HG03064 (cell line): ENCODE measurements around the gene NOL6.
"Not testable (repeated sequence)": the region's sequence is repeated elsewhere in the genome, so short reads cannot be mapped to it uniquely, and the experiment has no call there.

Source experiments
- ATAC-seq: cut with Tn5 transposase; IDR thresholded peaks from one replicate; pipeline ENCODE4 v1.9.1; 2021; ENCODE audit warnings: low read depth; ENCODE audit not compliant: unreplicated experiment

The NOL6 gene, protein sequence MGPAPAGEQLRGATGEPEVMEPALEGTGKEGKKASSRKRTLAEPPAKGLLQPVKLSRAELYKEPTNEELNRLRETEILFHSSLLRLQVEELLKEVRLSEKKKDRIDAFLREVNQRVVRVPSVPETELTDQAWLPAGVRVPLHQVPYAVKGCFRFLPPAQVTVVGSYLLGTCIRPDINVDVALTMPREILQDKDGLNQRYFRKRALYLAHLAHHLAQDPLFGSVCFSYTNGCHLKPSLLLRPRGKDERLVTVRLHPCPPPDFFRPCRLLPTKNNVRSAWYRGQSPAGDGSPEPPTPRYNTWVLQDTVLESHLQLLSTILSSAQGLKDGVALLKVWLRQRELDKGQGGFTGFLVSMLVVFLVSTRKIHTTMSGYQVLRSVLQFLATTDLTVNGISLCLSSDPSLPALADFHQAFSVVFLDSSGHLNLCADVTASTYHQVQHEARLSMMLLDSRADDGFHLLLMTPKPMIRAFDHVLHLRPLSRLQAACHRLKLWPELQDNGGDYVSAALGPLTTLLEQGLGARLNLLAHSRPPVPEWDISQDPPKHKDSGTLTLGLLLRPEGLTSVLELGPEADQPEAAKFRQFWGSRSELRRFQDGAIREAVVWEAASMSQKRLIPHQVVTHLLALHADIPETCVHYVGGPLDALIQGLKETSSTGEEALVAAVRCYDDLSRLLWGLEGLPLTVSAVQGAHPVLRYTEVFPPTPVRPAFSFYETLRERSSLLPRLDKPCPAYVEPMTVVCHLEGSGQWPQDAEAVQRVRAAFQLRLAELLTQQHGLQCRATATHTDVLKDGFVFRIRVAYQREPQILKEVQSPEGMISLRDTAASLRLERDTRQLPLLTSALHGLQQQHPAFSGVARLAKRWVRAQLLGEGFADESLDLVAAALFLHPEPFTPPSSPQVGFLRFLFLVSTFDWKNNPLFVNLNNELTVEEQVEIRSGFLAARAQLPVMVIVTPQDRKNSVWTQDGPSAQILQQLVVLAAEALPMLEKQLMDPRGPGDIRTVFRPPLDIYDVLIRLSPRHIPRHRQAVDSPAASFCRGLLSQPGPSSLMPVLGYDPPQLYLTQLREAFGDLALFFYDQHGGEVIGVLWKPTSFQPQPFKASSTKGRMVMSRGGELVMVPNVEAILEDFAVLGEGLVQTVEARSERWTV

DNA sequence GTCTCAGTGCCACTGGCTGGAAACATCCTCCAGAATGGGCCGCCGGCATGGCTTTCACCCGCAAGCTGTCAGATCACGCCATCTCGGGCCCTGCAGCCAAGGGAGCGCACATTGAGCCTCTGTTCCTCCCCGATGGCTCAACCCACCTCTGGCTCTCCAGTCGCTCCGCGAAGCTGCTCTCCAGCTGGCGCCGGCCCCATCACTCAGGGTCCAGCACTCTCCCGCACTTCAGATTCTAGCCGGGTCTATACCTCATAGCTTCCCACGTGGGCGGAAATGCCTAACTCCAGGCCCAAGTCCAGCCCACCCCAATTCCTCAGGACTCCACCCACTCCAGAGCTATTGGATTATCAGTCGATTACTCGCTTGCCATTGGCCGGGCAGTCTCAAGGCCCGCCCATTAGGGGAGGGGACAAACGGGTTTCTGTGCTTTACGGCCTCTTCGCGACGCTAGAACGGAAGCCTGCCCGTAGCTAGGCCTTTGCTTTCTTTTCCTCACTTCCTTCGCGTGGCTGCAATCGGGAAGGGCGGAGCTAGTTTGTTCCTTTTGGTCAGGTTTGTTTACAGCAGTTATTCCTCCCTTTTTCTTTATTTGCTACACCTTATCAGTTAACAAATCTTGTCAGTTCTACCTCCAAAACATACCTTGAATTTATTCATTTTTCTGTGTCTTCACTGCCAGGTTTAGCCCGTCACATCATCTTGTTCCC lies at the start of gene NOL6:
Gene NOL6 (minus strand): TSS at position 282 of the 710 bp plus-strand sequence. CDS start 82 bp downstream, at position 200.
- ATAC-seq, result peak; percentile 94

DNA sequence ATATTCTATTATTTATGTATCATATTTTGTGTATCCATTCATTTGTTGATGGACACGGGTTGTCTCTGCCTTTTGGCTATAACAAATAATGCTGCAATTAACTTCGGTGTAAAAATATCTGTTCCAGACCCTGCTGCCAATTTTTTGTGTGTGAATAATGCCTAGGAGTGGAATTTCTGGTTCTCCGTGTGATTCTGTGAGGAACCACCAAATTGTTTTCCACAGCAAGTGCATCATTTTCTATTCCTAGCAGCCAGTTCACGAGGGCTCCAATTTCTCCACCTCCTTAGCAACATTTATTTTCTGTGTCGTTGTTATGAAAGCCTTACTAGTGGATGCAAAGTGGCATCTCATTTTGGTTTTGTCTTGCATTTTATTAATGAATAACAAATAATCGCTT lies 48.1 kb upstream of the NOL6 start:
- not testable (repeated sequence) for ATAC-seq

DNA sequence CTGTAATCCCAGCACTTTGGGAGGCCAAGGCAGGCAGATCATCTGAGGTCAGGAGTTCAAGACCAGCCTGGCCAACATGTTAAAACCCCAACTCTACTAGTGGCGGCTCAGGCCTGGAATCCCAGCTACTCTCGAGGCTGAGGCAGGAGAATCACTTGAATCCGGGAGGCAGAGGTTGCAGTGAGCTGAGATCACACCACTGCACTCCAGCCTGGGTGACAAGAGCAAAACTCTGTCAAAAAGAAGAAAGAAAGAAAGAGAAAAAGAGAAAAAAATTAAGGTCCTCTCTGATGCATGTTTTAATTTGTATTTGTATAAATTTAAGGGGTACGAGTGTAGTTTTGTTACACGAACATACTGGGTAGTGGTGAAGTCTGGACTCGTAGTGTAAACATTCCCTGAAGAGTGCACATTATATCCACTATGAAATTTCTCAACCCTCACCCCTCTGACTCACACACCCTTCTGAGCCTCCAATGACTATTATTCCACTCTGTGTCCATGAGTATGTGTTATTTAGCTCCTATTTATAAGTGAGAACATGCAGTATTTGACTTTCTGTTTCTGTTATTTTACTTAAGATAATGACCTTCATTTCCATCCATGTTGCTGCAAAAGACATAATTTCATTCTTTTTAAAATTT lies 44.3 kb upstream of the NOL6 start:
- not testable (repeated sequence) for ATAC-seq

DNA sequence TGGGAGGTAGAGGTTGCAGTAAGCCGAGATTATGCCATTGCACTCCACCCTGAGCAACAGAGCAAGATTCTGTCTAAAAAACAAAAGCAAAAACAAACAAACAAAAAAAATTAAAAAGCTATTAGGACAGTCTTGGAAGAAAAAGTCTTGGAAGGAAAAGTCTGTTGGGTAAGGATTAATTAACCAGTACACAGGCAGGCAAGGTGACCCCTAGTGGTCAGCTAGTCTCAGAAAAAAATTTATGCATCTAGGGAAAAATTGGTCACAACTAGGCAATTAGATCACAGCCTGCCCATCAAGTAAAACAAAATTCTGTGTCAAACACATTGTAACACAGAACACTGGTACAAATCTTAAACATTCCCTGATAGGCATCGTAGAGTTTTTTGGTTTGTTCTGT lies 43.6 kb upstream of the NOL6 start:
- ATAC-seq, result no peak

DNA sequence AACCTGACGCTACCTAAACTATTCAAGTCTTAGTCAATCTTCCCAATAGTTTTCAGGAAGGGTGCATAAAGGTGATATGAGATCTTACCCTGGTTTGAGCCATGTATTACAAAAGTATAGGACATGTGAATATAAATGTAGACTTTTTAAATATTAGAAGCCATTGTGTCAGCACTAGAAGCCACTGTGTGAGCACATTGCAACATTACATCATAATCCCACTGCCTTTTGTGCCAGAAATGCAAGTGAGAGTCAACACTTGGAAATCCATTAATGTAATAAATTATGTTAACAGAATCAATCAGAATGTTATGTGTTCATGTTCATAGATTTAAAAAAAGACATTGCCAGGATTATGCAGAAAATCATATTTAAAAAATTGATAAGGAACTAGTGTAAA lies 42.7 kb upstream of the NOL6 start:
- ATAC-seq, result not testable (repeated sequence)

DNA sequence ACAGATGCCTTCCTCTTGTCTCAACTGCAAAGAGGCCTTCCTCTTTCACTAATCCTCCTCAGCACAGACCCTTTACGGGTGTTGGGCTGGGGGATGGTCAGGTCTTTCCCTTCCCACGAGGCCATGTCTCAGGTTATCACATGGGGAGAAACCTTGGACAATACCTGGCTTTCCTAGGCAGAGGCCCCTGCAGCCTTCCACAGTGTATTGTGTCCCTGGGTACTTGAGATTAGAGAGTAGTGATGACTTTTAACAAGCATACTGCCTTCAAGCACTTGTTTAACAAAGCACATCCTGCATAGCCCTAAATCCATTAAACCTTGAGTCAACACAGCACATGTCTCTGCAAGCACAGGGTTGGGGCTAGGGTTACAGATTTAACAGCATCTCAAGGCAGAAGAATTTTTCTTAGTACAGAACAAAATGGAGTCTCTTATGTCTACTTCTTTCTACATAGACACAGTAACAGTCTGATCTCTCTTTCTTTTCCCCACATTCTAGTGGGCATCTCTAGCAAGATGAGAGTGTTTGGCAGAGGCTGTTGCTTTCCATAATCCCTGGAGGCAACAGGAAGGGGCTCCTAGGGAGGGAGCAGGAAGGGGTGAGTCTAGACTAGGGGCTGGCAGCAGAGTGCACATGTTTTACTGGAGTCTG lies 41.7 kb upstream of the NOL6 start:
- ATAC-seq, result not testable (repeated sequence)

DNA sequence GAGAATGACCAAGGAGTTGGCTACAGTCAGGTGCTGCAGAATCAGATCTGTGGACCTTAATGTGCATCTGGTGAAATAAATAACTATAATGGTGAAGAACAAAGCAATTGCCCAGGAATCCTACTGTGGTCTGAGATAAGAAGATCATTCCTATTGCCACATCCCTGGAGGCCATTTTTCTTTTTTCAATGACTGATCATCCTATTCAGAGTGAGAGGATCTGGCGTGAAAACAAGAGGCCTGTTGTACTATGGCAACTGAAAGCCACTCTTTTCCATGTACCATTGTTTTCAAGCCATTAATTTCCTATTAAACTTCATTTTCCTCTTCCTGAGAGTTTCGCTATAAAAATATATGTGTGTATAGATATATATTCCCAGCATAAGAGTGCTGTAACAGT lies 38.8 kb upstream of the NOL6 start:
- not testable (repeated sequence) for ATAC-seq

DNA sequence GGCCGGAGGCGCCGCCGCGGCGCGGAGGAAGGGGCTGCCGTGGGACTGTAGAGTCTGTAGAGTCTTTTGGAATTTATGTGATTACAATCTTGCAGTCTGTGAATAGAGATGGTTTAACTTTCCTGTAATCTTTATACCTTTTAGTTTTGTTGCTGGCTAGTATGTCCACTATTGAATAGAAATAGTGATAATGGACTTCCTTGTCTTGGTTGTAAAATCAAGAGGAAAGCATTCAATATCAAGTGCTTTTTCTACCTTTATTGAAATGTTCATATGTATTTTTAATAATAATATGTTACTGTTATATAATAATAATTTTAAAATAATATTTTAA lies 37.4 kb upstream of the NOL6 start:
- ATAC-seq, result not testable (repeated sequence)

DNA sequence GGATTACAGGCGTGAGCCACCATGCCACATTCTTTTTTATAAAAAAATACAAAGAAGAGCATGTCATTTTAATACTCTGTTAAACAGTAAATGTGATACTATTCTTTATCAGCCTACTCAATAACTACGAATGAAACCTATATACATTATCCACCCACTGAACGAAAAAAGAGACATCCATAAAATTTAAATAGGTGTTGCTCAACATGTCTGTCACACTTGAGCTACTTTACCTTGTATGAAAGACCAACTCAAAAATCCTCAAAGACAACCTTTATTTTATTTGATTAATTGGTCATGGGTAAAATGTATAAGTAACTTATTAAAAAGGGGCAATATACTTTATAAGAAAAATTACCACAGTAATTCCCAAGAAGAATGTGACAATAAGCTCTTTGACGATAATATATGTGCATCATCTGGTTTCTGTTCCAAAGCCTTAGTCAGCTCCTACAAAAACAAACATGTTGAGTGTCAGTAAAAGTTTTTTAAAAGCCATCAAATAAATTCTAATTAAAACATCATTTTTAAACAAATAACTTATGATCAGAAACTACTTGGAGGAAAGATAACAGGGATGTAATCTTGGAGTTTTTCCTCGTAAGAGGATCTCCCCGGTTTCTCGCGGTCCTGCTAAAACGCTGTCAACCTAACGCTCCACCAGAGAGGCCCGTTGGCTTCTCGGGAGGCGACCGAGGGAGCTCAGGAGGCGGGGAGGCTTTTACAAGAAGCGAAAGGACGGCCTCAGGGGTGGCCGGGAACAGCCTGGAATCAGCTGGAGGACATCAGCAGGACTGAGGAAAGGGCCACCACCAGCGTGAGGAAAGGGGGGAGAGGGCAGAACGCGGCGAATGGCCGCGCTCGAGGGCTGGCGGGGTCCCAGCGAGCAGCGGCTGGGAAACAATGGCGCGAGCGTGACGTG lies 36.8 kb upstream of the NOL6 start:
- no peak for ATAC-seq

DNA sequence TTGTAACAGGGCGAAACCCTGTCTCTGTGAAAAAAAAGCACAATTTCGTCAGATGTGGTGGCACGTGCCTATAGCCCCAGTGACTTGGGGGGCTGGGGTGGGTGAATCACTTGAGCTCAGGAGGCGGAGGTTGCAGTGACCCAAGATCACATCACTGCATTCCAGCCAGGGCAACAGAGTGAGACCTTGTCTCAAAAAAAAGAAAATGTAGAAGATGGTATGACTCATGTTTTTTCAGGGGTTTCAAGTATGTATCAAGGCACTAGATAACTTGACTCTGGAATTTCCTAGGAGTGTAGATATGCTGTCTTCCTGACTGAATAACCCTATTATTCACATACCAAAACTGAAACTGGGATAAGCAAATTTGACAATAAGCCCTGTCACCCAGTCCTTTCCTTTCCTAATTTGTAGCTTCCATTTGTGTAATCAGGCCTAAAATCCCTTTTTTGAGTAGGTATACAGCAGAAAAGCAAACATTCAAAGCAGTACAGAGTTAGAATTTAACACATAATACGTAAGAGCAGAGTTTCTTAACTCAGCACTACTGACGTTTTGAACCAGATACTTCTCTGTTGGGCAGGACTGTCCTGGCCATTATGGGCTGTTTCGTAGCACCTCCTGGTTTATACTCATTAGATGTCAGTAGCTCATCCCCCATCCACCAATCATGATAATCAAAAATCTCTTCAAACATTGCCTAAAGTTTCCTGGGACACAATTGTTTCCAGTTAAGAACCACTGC lies 33.1 kb upstream of the NOL6 start:
- no peak for ATAC-seq

DNA sequence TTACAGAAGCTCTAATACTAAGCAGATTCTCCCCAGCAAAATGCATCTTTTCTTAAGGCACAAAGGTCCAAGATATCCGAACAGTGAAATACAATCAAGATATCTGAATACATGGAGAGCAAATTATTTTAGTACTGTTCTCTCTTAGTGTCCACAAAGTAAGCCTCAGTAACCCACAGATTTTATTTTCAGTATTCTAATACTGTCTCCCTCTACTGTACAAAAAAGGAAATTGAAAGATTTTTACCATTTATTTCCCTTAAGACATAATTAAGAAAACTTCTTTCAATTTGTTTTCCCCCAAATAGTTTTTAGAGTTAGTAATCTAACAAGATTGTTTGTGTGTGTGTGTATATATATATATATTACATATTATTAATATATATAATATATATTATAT lies 24.7 kb upstream of the NOL6 start:
- no peak for ATAC-seq

DNA sequence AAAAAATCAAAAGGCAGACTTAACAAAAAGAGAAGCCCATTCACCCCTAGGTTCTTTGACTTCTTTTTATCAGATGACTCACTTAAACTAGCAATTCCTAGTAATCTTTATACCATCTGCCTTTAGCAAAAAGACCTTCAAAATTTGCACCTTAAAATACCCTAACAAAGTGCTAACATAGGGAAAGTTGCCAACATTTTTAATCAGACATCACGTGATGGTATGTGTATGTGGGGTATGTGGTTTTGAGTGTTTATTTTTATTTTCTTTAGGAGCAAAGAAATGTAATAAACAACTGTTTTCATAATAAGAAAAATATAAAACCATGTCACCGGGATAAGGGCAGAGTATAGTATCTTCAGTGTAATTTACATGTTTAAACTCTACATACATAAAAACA lies 20.1 kb upstream of the NOL6 start:
- ATAC-seq, result not testable (repeated sequence)

DNA sequence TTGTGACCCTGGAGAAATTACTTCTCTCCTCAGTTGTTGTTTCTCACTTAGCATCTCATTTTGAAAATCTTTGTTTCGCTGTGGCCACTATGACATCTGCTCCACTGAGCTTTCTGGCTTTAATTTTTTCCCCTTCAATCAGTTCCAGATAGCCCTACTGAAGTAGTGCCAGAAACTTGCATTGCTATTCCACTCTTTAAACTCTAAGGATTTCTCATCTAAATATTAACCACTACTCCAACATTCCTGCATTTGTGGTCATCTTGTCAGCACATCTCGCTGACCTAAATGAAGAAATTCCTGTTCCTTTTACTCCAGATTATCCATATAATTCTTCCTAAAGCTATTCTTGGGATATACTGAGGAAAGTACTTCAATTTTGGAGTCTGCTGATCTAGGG lies 15.3 kb upstream of the NOL6 start:
- no peak for ATAC-seq

DNA sequence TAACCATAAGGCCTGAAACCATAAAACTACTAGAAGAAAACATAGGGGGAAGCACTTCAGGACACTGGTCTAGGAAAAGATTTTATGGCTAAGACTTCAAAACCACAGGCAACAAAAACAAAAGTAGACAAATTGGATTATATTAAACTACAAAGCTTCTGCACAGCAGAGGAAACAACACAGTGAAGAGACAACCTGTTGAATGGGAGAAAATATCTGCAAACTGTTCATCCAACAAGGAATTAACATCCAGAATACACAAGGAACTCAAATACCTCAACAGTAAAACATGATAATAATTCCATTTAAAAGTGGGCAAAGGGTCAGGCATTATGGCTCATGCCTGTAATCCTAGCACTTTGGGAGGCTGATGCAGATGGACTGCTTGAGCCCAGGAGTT lies 11.6 kb upstream of the NOL6 start:
- ATAC-seq, result not testable (repeated sequence)

DNA sequence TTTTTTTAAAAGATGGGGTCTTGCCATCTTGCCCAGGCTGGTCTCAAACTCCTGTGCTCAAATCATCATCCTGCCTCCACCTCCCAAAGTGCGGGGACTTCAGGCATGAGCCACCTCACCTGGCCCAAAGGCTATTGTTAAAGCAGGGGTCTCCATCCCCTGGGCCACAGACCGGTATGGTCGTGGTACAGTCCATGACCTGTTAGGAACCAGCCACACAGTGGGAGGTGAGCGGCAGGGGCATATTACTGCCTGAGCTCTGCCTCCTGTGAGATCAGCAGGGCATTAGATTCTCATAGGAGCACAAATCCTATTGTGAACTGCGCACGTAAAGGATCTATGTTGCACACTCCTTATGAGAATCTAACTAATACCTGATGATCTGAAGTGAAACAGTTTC lies 7.3 kb upstream of the NOL6 start:
- no peak for ATAC-seq

DNA sequence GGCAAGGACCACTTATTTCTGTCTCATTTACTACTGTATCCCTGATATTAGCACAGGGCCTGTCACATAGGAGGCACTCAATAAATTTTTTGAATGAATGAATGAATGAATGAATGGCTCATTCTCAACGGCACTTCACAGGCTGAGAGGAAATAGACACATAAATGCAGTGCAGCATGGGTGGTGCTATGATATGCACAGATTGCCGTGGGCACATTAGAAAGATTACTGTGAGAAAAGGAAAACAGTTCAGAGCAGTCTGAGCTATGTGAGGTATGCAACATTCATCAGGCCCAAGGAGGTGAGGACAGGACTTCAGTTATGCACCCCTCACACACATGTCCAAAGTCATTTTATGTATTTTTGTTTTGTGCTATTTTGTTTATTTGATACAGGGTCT lies 6.4 kb upstream of the NOL6 start:
- ATAC-seq, result no peak

DNA sequence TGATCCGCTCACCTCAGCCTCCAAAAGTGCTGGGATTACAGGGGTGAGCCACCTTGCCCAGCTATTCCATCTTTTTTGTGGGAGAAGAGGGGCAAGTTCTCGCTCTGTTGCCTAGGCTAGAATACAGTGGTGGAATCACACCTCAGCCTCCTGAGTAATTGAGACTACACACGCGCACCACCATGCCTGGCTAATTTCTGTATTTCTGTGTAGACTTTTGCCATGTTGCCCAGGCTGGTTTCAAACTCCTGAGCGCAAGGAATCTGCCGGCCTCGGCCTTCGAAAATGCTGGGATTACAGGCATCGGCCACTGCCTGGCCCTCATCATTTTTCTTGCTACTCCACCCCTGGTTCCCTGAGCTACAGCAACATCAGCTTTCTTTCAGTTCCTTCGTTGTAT lies 2.8 kb upstream of the NOL6 start:
- no peak for ATAC-seq

DNA sequence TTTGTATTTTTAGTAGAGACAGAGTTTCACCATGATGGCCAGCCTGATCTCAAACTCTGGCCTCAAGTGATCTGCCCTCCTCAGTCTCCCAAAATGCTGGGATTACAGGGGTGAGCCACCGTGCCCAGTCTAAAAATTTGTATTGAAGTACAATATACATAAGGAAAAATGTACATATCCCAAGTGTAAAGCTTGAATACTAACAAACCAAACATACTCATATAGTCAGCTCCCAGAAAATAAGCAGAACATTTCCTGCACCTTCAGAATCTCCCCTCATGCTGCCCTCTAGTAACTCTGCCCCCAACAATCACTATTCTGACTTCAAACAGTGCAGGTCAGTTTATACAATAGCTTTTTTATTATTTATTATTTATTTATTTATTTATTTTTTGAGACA lies 1.6 kb upstream of the NOL6 start:
- ATAC-seq, result no peak
